Upper lobe of left lung (tissue), 4 donors: ENCODE measurements around the gene PIGN.

Experiments used
- POLR2A ChIP-seq, 4 donors: fragments of 450-650 bp; IDR thresholded peaks; one replicate each; pipeline ENCODE4 v1.5.1; 2016 to 2017; ENCODE audit warnings: antibody characterized with exemption in 4 of 4, mild to moderate bottlenecking in 2 of 4
- TF ChIP-seq, protein P1 (sequence below), 6 experiments: fragments of 450-650 bp in 4 of 6; fragments of 200-600 bp in 2 of 6; sonication (generic) in 2 of 6; IDR thresholded peaks; one replicate each; pipeline ENCODE4 v1.5.1; 2016 to 2019; ENCODE audit warnings: antibody characterized with exemption in 6 of 6

DNA sequence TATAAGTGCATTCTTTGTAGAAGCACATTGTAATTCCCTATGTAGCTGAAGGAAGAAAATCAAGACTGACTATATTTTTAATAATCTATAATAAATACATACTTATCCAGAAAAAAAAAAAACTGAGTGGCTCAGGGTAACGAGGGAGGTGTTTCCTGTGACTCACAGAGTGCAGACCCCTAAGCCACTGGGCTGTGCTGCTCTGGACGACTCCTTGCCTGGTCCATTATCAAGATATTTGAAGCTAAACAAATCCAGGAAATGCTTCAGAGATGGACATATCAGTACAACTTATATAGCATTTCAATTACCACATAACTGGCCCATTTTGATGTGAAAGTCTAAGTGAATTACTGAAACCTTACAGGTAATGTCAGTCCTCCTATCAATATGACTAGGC, 80.6 kb downstream of the PIGN start:
- TF ChIP-seq, protein P1, sequence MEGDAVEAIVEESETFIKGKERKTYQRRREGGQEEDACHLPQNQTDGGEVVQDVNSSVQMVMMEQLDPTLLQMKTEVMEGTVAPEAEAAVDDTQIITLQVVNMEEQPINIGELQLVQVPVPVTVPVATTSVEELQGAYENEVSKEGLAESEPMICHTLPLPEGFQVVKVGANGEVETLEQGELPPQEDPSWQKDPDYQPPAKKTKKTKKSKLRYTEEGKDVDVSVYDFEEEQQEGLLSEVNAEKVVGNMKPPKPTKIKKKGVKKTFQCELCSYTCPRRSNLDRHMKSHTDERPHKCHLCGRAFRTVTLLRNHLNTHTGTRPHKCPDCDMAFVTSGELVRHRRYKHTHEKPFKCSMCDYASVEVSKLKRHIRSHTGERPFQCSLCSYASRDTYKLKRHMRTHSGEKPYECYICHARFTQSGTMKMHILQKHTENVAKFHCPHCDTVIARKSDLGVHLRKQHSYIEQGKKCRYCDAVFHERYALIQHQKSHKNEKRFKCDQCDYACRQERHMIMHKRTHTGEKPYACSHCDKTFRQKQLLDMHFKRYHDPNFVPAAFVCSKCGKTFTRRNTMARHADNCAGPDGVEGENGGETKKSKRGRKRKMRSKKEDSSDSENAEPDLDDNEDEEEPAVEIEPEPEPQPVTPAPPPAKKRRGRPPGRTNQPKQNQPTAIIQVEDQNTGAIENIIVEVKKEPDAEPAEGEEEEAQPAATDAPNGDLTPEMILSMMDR (IDR thresholded peaks at IDR 0.05) = no peak
- no peak for TF ChIP-seq POLR2A (IDR thresholded peaks at IDR 0.05)
